Astrocyte (in vitro differentiated cells and primary cell): Measurements from ENCODE around the gene ADAMTS9. TPM values are rescaled to one million over a fixed set of nuclear protein-coding genes. Genes with fewer than 3 reads are reported as not detected.

Experiments
- DNase-seq: peaks from one replicate; pipeline ENCODE4 v3.0.0-alpha.2; 2010; ENCODE audit warnings: low read depth
- FAIRE-seq: peaks from 2 replicates; lab custom pipeline; 2011; peaks lifted over from hg19 to GRCh38; lab: Jason Lieb, UNC
- H2AFZ ChIP-seq: 2 replicates; pipeline ENCODE4 v1.6.0; 2012; ENCODE audit warnings: low read depth, low read length, inconsistent platforms
- H3K27ac ChIP-seq: 2 replicates; pipeline ENCODE4 v1.5.1; 2011; ENCODE audit warnings: low read depth, low read length, inconsistent platforms
- H3K27me3 ChIP-seq: 2 replicates; pipeline ENCODE4 v1.6.0; 2011; ENCODE audit warnings: low read length, inconsistent platforms; ENCODE audit not compliant: insufficient read depth
- H3K36me3 ChIP-seq: 2 replicates; pipeline ENCODE4 v1.5.1; 2011; ENCODE audit warnings: low read length, inconsistent platforms; ENCODE audit not compliant: insufficient read depth
- H3K4me1 ChIP-seq: 2 replicates; pipeline ENCODE4 v1.5.1; 2011; ENCODE audit warnings: low read length, inconsistent platforms; ENCODE audit not compliant: insufficient read depth
- H3K4me2 ChIP-seq: 2 replicates; pipeline ENCODE4 v1.6.0; 2012; ENCODE audit warnings: low read length, inconsistent platforms
- H3K4me3 ChIP-seq: 2 replicates; pipeline ENCODE4 v1.5.1; 2011; ENCODE audit warnings: low read depth, mild to moderate bottlenecking, low read length, inconsistent platforms; ENCODE audit not compliant: insufficient read depth
- H3K79me2 ChIP-seq: 2 replicates; pipeline ENCODE4 v1.6.0; 2012; ENCODE audit warnings: mild to moderate bottlenecking, low read length, inconsistent platforms; ENCODE audit not compliant: insufficient read depth
- H3K9ac ChIP-seq: 2 replicates; pipeline ENCODE4 v1.6.0; 2012; ENCODE audit warnings: mild to moderate bottlenecking, low read length, inconsistent platforms
- H3K9me3 ChIP-seq: 2 replicates; pipeline ENCODE4 v1.5.1; 2012; ENCODE audit warnings: low read depth, mild to moderate bottlenecking, low read length, inconsistent platforms; ENCODE audit not compliant: insufficient read depth
- H4K20me1 ChIP-seq: 2 replicates; pipeline ENCODE4 v1.6.0; 2012; ENCODE audit warnings: low read length, inconsistent platforms; ENCODE audit not compliant: insufficient read depth
- H3K27ac Mint-ChIP-seq: one replicate; pipeline ENCODE4 v1.8.0; 2021; ENCODE audit warnings: mild to moderate bottlenecking, mixed read lengths; ENCODE audit not compliant: unreplicated experiment
- H3K27me3 Mint-ChIP-seq: one replicate; pipeline ENCODE4 v1.8.0; 2021; ENCODE audit warnings: low read depth, mixed read lengths; ENCODE audit not compliant: unreplicated experiment
- H3K36me3 Mint-ChIP-seq: one replicate; pipeline ENCODE4 v1.8.0; 2021; ENCODE audit warnings: low read depth, mixed read lengths; ENCODE audit not compliant: unreplicated experiment
- H3K4me1 Mint-ChIP-seq: one replicate; pipeline ENCODE4 v1.8.0; 2021; ENCODE audit warnings: low read depth, mixed read lengths; ENCODE audit not compliant: unreplicated experiment
- H3K4me3 Mint-ChIP-seq: one replicate; pipeline ENCODE4 v1.8.0; 2021; ENCODE audit warnings: mild to moderate bottlenecking, moderate library complexity, mixed read lengths; ENCODE audit not compliant: unreplicated experiment
- H3K9me3 Mint-ChIP-seq: one replicate; pipeline ENCODE4 v1.8.0; 2021; ENCODE audit warnings: mild to moderate bottlenecking, mixed read lengths; ENCODE audit not compliant: unreplicated experiment
- CTCF ChIP-seq: IDR thresholded peaks from 2 replicates; pipeline ENCODE4 v1.5.1; 2011; ENCODE audit warnings: low read depth, mild to moderate bottlenecking, inconsistent platforms, low read length, moderate library complexity; ENCODE audit not compliant: insufficient read depth
- EZH2 ChIP-seq: IDR thresholded peaks from 2 replicates; pipeline ENCODE4 v1.6.1; 2012; ENCODE audit warnings: mild to moderate bottlenecking, low read length, inconsistent platforms; ENCODE audit not compliant: insufficient read depth
- total RNA-seq: library from RNA; stranded (reverse); gene quantifications from 2 replicates; pipeline ENCODE4 v1.2.1, GENCODE V29; 2021

ADAMTS9 gene
- total RNA-seq, 1 donor from 2014 or later: 8.3 TPM

GRCh38 chr3:64551697-64552096 is 136.1 kb downstream of the ADAMTS9 start:
- no peak for FAIRE-seq
- H4K20me1 ChIP-seq: no peaks in the 10 kb centered on the region
- no peak overlapping the region for H3K9ac ChIP-seq
- H2AFZ ChIP-seq: no peak overlapping the region
- H3K9me3 ChIP-seq: no peaks in the 10 kb centered on the region
- peaks cover 2% of the 10 kb centered on the region for H3K9me3 Mint-ChIP-seq
- no peaks in the 10 kb centered on the region for H3K4me1 ChIP-seq
- no peak overlapping the region for H3K4me2 ChIP-seq
- H3K4me1 Mint-ChIP-seq: no peaks in the 10 kb centered on the region
- peaks cover 2% of the 10 kb centered on the region for H3K27me3 Mint-ChIP-seq
- no peaks in the 10 kb centered on the region for H3K79me2 ChIP-seq
- no peak overlapping the region for H3K4me3 ChIP-seq
- no peaks in the 10 kb centered on the region for H3K36me3 ChIP-seq
- H3K36me3 Mint-ChIP-seq: peaks cover 11% of the 10 kb centered on the region
- H3K27ac Mint-ChIP-seq: no peak overlapping the region
- no peak overlapping the region for H3K27ac ChIP-seq
- no peaks in the 10 kb centered on the region for H3K27me3 ChIP-seq
- H3K4me3 Mint-ChIP-seq: no peak overlapping the region
- DNase-seq: no peak
- no peak for TF ChIP-seq EZH2
- no peak for TF ChIP-seq CTCF

- Mint-ChIP-seq H3K4me3 (no peak overlapping the region), H3K9me3 (peaks cover 2% of the 10 kb centered on the region), H3K27ac (no peak overlapping the region), H3K4me1 (no peaks in the 10 kb centered on the region), H3K36me3 (peaks cover 11% of the 10 kb centered on the region), H3K27me3 (peaks cover 2% of the 10 kb centered on the region)
- TF ChIP-seq CTCF: no peak
- no peak for TF ChIP-seq EZH2
- Histone ChIP-seq H2AFZ (no peak overlapping the region), H3K27me3 (no peaks in the 10 kb centered on the region), H3K4me1 (no peaks in the 10 kb centered on the region), H3K36me3 (no peaks in the 10 kb centered on the region), H3K9ac (no peak overlapping the region), H3K4me3 (no peak overlapping the region), H4K20me1 (no peaks in the 10 kb centered on the region), H3K9me3 (no peaks in the 10 kb centered on the region), H3K4me2 (no peak overlapping the region), H3K27ac (no peak overlapping the region), H3K79me2 (no peaks in the 10 kb centered on the region)
- FAIRE-seq: no peak
- DNase-seq: no peak
Observed at GRCh38 chr3:64550745-64551144, 137.1 kb downstream of the ADAMTS9 start.

- no peaks in the 10 kb centered on the region for H3K9me3 Mint-ChIP-seq
- H3K4me1 Mint-ChIP-seq: no peaks in the 10 kb centered on the region
- H3K27ac ChIP-seq: no peak overlapping the region
- H3K36me3 ChIP-seq: no peaks in the 10 kb centered on the region
- no peaks in the 10 kb centered on the region for H3K4me1 ChIP-seq
- no peak overlapping the region for H3K4me2 ChIP-seq
- H4K20me1 ChIP-seq: no peaks in the 10 kb centered on the region
- H3K9me3 ChIP-seq: no peaks in the 10 kb centered on the region
- no peak overlapping the region for H3K27ac Mint-ChIP-seq
- H3K9ac ChIP-seq: no peak overlapping the region
- FAIRE-seq (no peak), DNase-seq (no peak)
- H3K36me3 Mint-ChIP-seq: peaks cover 14% of the 10 kb centered on the region
- no peak overlapping the region for H2AFZ ChIP-seq
- H3K79me2 ChIP-seq: no peaks in the 10 kb centered on the region
- peaks cover 2% of the 10 kb centered on the region for H3K27me3 Mint-ChIP-seq
- no peak overlapping the region for H3K4me3 ChIP-seq
- no peaks in the 10 kb centered on the region for H3K27me3 ChIP-seq
- H3K4me3 Mint-ChIP-seq: no peak overlapping the region
- TF ChIP-seq EZH2 (no peak), CTCF (no peak)
Observed at GRCh38 chr3:64549869-64550268, 137.9 kb downstream of the ADAMTS9 start.
